ENCODE measurements around the gene NOP56. TPM values are rescaled to one million over a fixed set of nuclear protein-coding genes. Genes with fewer than 3 reads are reported as not detected.
"Not testable (repeated sequence)": the region's sequence is repeated elsewhere in the genome, so short reads cannot be mapped to it uniquely, and the experiment has no call there.

NOP56 gene
- total RNA-seq, 1 donor from 2014 or later, result 84.9 TPM

DNA sequence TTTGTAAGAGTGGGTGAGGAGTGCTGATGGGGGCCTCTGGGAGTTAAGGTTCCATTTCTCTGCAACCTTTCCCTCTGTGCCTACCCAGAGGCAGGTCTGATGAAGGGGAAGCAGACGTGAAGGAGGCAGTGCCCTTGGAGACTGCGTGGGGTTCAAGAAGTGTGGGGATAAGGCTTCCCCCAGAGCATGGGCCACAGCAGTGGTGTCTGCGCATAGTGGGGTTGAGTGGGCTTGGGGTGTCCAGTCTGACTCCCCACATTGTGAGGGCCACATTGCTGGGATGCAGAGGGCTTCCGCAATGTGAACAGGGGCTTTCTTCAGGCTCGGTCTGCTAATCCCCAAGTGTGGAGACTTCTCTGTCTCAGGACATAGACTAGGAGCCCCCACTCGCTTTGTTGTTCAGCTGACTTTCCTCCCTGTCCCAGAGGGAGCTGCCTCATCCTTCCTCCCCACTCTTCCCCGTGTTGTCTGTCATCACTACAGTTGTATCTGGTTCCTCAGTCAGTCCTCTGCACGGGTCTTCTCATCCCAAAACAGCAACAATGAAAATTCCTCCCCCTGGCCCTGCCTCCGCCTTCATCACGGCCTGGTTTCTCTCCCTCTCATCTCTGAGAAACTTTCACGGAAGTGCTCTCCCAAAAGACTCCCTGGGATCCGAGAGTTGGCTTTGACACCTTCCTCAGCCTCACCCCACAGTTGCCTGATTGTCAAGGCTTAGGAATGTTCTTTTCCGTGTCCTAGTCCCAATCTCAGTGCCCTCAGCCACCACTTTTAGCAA lies 43.0 kb downstream of the NOP56 start:
- no peak overlapping the region for H3K27ac ChIP-seq
- intact Hi-C loops (cut with DNase I), result no loop called here

DNA sequence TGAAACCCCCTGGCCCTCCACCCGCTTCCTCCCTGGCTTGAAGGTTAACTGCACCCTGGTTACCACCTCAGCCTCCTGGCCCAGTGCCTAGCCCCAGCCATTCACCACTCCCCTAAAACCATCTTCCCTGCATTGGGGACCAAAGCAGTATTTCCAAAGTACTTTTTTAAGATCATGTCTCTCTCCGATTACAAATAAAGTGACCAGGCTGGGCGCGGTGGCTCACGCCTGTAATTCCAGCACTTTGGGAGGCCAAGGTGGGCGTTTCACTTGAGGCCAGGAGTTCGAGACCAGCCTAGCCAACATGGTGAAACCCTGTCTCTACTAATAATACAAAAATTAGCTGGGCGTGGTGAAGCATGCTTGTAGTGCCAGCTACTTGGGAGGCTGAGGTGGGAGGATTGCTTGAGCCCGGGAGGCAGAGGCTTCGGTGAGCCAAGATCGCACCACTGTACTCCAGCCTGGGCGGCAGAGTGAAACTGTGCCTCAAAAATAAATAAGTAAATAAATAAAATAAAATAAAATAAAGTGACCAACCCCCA lies 43.6 kb downstream of the NOP56 start:
- H3K27ac ChIP-seq; H3K36me3 ChIP-seq; intact Hi-C loops (cut with DNase I); H3K9me3 ChIP-seq; ATAC-seq; DNase-seq; H3K4me3 ChIP-seq: not testable (repeated sequence)
- Histone ChIP-seq H3K27me3 (ENCODE audit: low read depth) (peaks cover 33% of the 10 kb centered on the region), H3K4me1 (peaks cover 12% of the 10 kb centered on the region)

More for the DNA sequence above, 43.0 kb downstream of the NOP56 start:
- DNase-seq (no peak), ATAC-seq (no peak)
- H3K9me3 ChIP-seq, result no peaks in the 10 kb centered on the region
- H3K27me3 ChIP-seq (ENCODE audit: low read depth), result peaks cover 33% of the 10 kb centered on the region
- TF ChIP-seq, protein P1, sequence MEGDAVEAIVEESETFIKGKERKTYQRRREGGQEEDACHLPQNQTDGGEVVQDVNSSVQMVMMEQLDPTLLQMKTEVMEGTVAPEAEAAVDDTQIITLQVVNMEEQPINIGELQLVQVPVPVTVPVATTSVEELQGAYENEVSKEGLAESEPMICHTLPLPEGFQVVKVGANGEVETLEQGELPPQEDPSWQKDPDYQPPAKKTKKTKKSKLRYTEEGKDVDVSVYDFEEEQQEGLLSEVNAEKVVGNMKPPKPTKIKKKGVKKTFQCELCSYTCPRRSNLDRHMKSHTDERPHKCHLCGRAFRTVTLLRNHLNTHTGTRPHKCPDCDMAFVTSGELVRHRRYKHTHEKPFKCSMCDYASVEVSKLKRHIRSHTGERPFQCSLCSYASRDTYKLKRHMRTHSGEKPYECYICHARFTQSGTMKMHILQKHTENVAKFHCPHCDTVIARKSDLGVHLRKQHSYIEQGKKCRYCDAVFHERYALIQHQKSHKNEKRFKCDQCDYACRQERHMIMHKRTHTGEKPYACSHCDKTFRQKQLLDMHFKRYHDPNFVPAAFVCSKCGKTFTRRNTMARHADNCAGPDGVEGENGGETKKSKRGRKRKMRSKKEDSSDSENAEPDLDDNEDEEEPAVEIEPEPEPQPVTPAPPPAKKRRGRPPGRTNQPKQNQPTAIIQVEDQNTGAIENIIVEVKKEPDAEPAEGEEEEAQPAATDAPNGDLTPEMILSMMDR (IDR thresholded peaks at IDR 0.05), result no peak
- peaks cover 12% of the 10 kb centered on the region for H3K4me1 ChIP-seq
- no peak overlapping the region for H3K4me3 ChIP-seq
- no peaks in the 10 kb centered on the region for H3K36me3 ChIP-seq

DNA sequence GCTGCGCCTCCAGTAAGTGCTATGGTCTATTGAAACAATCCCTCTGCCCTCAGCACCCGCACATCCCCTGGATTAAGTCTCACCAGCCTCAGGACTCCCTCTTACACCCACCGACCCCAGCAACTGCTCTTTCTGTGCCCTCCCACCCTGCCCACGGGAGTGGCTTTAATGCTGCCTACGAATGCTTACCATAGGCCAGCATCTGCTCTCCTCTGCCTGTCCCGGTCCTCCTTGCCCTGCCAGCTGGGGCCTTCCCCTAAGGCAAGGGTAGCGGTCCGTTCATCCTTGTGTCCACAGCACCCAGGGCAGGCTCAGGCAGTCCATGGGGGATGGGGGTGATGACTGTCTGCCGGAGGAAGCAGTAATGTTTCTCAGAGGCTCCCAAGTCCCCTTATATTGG lies 44.2 kb downstream of the NOP56 start:
- peaks cover 33% of the 10 kb centered on the region for H3K27me3 ChIP-seq (ENCODE audit: low read depth)
- intact Hi-C loops (cut with DNase I), result no loop called here
- no peak for DNase-seq
- no peak overlapping the region for H3K4me3 ChIP-seq
- no peaks in the 10 kb centered on the region for H3K36me3 ChIP-seq
- no peak overlapping the region for H3K27ac ChIP-seq
- no peak for ATAC-seq
- H3K4me1 ChIP-seq, result peaks cover 12% of the 10 kb centered on the region
- TF ChIP-seq, protein P1 (IDR thresholded peaks at IDR 0.05), result no peak
- no peaks in the 10 kb centered on the region for H3K9me3 ChIP-seq

DNA sequence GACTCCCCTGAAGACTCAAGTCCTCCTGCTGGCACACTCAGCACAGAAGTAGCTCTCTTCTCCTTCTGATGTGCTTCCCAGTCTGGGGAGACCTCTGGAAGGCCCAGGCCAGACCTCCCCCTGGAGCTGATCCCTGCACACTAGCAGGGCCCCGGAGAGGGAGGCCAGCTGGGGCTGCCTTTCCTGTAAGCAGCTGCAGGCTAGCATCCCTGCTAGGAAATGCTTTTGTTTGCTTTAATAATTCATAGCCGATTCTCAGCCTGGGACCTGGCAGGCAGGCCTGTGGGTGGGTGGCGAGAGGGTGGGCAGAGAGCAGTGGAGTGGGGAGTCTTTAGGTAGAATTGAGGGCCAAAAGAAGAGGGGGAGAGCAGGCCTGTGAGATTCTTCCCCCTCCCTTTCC lies 45.3 kb downstream of the NOP56 start:
- DNase-seq (no peak), ATAC-seq (no peak)
- H3K27ac ChIP-seq, result no peak overlapping the region
- H3K27me3 ChIP-seq (ENCODE audit: low read depth), result peaks cover 33% of the 10 kb centered on the region
- H3K36me3 ChIP-seq, result no peaks in the 10 kb centered on the region
- TF ChIP-seq, protein P1 (IDR thresholded peaks at IDR 0.05), result no peak
- no peaks in the 10 kb centered on the region for H3K9me3 ChIP-seq
- intact Hi-C loops (cut with DNase I), result no loop called here
- H3K4me3 ChIP-seq, result no peak overlapping the region
- peaks cover 7% of the 10 kb centered on the region for H3K4me1 ChIP-seq

DNA sequence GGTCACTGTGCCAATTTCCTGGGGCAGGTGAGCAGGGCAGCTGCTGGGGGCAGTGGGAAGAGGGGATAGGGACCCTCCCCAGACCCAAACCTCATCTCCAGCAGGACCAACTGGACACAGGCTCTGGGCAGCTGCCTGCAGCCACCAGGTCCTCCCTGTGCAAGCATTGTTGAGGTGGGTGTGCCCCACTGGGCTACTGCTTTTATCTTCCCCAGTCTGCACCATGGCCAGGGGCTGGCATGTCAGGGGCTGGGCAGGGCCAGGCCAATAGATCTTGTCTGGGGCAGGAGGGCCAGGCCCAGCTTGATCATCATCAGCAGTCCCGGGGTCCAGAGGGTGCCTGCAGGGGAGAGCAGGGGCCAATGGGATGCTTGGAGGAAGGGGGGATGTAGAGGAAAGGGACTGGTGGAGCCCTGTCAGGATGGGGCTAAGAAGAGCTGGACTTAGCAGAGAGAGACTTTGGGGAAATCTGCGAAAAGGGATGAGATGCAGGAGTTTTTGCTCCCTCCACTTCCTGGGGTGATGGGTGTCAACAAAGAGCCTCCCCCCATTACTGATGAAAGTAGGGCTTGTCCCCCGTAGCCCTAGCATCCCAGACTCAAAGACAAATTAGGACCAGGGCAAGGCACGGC lies 45.9 kb downstream of the NOP56 start:
- ATAC-seq, result no peak
- H3K27me3 ChIP-seq (ENCODE audit: low read depth), result peaks cover 33% of the 10 kb centered on the region
- intact Hi-C loops (cut with DNase I), result no loop called here
- H3K36me3 ChIP-seq, result no peaks in the 10 kb centered on the region
- H3K27ac ChIP-seq, result no peak overlapping the region
- H3K4me1 ChIP-seq, result peaks cover 7% of the 10 kb centered on the region
- no peak overlapping the region for H3K4me3 ChIP-seq
- TF ChIP-seq, protein P1 (IDR thresholded peaks at IDR 0.05), result no peak
- DNase-seq, result no peak
- H3K9me3 ChIP-seq, result no peaks in the 10 kb centered on the region

DNA sequence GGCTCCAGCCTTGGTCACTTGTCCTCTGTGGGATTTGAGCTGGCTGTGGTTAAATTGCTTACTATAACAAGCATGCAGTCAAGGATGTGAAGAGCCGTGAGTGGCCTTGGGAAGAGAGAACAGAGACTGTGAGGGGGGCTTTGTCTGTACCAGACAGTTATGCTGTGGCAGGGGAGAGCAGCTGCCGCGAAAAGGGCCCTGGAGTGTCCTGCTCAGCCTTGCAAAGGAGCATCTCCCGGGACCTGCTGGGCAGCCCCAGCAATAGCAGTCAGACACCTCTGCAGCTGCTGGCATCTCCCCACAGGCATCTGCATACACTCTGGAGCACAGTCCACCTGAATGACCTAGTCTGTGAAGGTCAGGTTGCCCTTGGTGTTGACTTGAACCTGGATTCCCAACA lies 46.5 kb downstream of the NOP56 start:
- Histone ChIP-seq H3K4me1 (peaks cover 1% of the 10 kb centered on the region), H3K27ac (no peak overlapping the region), H3K36me3 (no peaks in the 10 kb centered on the region), H3K27me3 (ENCODE audit: low read depth) (peaks cover 27% of the 10 kb centered on the region), H3K9me3 (no peaks in the 10 kb centered on the region), H3K4me3 (no peak overlapping the region)
- DNase-seq, result no peak
- TF ChIP-seq, protein P1 (IDR thresholded peaks at IDR 0.05), result no peak
- no peak for ATAC-seq
- intact Hi-C loops (cut with DNase I), result no loop called here
